Hepatocyte (in vitro differentiated cells): ENCODE results near the gene TGM2. TPM values are rescaled to one million over a fixed set of nuclear protein-coding genes. Genes with fewer than 3 reads are reported as not detected.

ENCODE experiments used
- DNase-seq: peaks from one replicate; pipeline ENCODE4 v3.0.0-alpha.2; 2016; ENCODE audit warnings: low spot score
- H2AFZ ChIP-seq: fragments of 200-600 bp; sonication (generic); 2 replicates; pipeline ENCODE4 v1.6.0; 2016; ENCODE audit warnings: antibody characterized with exemption, mild to moderate bottlenecking
- H3K27ac ChIP-seq: fragments of 200-600 bp; sonication (generic); 2 replicates; pipeline ENCODE4 v1.5.1; 2016; ENCODE audit warnings: mild to moderate bottlenecking
- H3K27me3 ChIP-seq: fragments of 200-600 bp; sonication (generic); 2 replicates; pipeline ENCODE4 v1.6.1; 2016
- H3K36me3 ChIP-seq: fragments of 200-600 bp; sonication (generic); replicated peaks from 2 replicates; pipeline ENCODE4 v1.5.1; 2016; ENCODE audit warnings: low read depth; ENCODE audit not compliant: insufficient read depth
- H3K4me1 ChIP-seq: fragments of 200-600 bp; sonication (generic); 2 replicates; pipeline ENCODE4 v1.5.1; 2016; ENCODE audit warnings: mild to moderate bottlenecking, moderate library complexity; ENCODE audit not compliant: insufficient read depth
- H3K4me2 ChIP-seq: fragments of 200-600 bp; sonication (generic); 2 replicates; pipeline ENCODE4 v1.6.0; 2016
- H3K4me3 ChIP-seq: fragments of 200-600 bp; sonication (generic); 2 replicates; pipeline ENCODE4 v1.5.1; 2016; ENCODE audit warnings: mild to moderate bottlenecking
- H3K79me2 ChIP-seq: fragments of 200-600 bp; sonication (generic); 2 replicates; pipeline ENCODE4 v1.6.0; 2017; ENCODE audit warnings: mild to moderate bottlenecking
- H3K9me2 ChIP-seq: fragments of 200-600 bp; sonication (generic); replicated peaks from 2 replicates; pipeline ENCODE4 v1.6.0; 2017; ENCODE audit warnings: mild to moderate bottlenecking; ENCODE audit not compliant: insufficient read depth
- H3K9me3 ChIP-seq: fragments of 200-600 bp; sonication (generic); 2 replicates; pipeline ENCODE4 v1.5.1; 2016; ENCODE audit warnings: low read depth, mild to moderate bottlenecking
- H4K20me1 ChIP-seq: fragments of 200-600 bp; sonication (generic); 2 replicates; pipeline ENCODE4 v1.6.0; 2016; ENCODE audit warnings: mild to moderate bottlenecking; ENCODE audit not compliant: insufficient read depth, poor library complexity, severe bottlenecking
- EZH2 ChIP-seq: fragments of 200-600 bp; sonication (generic); IDR thresholded peaks from 2 replicates; pipeline ENCODE4 v1.6.1; 2016; ENCODE audit warnings: antibody characterized with exemption, mild to moderate bottlenecking, borderline replicate concordance
- EZH2phosphoT487 ChIP-seq: fragments of 200-600 bp; sonication (generic); IDR thresholded peaks from one replicate; pipeline ENCODE4 v1.6.1; 2018; ENCODE audit warnings: antibody characterized with exemption, mild to moderate bottlenecking, low read depth, moderate library complexity; ENCODE audit not compliant: unreplicated experiment, severe bottlenecking
- WGBS: methylation state at CpG from one replicate; pipeline ENCODE4 v1.1.6; 2016; ENCODE audit warnings: low lambda C conversion rate; ENCODE audit errors: missing lambda C conversion rate; 5-methylcytosine and 5-hydroxymethylcytosine counted together
- polyA plus RNA-seq: library from polyadenylated mRNA; unstranded; fragments of >200 nt; fragmentation: Nextera tagmentation; extraction: Ambion mirVana; gene quantifications from 2 replicates; pipeline ENCODE4 v1.2.1, GENCODE V29; 2016
- total RNA-seq: library from RNA; depleted of rRNA; stranded (reverse); fragments of >200 nt; gene quantifications from 2 replicates; pipeline ENCODE4 v1.2.3, GENCODE V29; 2014
- TF ChIP-seq, protein P1 (sequence below): fragments of 200-600 bp; sonication (generic); IDR thresholded peaks from 2 replicates; pipeline ENCODE4 v1.5.1; 2016; ENCODE audit warnings: antibody characterized with exemption, mild to moderate bottlenecking; ENCODE audit not compliant: poor library complexity

TGM2 gene
- total and polyA plus RNA-seq, 2 experiments from 2014 or later = 85.8 to 133 TPM

DNA sequence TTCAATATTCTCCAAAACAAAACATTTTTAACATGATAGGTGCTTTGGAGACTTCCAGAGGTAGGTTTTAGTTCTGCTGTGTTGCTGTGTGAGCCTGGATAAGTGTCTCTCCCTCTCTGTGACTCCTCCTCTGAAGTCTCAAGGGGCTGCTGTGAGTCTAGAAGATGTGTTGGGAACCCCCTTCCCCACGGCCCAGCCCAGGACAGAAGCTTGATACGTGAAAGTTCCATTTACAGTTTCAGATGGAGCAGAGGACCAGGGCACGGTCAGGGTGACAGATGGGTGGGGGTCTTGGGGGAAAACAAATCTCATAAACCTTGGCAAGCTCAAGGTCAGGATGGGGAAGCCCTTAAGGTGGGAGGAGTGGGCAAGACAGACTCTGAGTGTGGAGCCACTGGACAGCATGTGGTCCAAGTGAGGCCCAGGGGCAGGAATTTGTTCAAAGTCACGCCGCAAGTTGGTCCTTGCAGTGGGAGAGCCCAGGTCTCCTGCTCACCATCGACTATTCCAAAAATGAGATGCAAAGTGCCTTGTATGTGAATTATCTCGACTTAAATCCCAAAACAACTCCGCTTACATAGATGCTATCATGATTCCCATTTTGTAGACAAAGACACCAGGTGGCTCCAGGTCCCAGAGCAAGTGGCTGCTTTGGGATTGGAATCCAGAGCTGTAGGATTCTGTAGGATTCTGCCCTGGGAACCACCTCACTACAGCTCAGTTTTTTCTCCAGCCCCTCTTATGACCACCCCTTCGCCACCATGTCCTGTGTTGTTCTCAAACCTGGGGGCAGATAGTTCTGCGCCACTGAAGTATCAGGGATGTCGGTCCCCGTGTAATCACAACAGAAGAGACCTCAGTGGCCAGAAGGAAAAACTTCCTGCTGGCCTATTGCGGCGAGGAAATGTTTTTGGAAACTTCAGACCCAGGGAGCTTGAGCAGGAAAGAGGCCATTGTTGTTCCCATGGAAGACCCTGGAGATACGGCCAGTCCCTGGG is 1.9 kb downstream of the TGM2 start:
- H4K20me1 ChIP-seq = no peaks in the 10 kb centered on the region
- peak overlapping the region; percentile 98 for H3K4me2 ChIP-seq
- H2AFZ ChIP-seq = no peak overlapping the region
- no peaks in the 10 kb centered on the region for H3K9me2 ChIP-seq
- TF ChIP-seq EZH2 = no peak
- no peak for TF ChIP-seq EZH2phosphoT487
- TF ChIP-seq, protein P1, sequence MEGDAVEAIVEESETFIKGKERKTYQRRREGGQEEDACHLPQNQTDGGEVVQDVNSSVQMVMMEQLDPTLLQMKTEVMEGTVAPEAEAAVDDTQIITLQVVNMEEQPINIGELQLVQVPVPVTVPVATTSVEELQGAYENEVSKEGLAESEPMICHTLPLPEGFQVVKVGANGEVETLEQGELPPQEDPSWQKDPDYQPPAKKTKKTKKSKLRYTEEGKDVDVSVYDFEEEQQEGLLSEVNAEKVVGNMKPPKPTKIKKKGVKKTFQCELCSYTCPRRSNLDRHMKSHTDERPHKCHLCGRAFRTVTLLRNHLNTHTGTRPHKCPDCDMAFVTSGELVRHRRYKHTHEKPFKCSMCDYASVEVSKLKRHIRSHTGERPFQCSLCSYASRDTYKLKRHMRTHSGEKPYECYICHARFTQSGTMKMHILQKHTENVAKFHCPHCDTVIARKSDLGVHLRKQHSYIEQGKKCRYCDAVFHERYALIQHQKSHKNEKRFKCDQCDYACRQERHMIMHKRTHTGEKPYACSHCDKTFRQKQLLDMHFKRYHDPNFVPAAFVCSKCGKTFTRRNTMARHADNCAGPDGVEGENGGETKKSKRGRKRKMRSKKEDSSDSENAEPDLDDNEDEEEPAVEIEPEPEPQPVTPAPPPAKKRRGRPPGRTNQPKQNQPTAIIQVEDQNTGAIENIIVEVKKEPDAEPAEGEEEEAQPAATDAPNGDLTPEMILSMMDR = no peak
- no peak overlapping the region for H3K27ac ChIP-seq
- no peak overlapping the region for H3K4me3 ChIP-seq
- H3K79me2 ChIP-seq = peaks cover 13% of the 10 kb centered on the region
- no peaks in the 10 kb centered on the region for H3K36me3 ChIP-seq
- WGBS = 85% methylated on average over 15 of the region's 15 CpGs
- no peak for DNase-seq
- no peaks in the 10 kb centered on the region for H3K27me3 ChIP-seq
- no peaks in the 10 kb centered on the region for H3K9me3 ChIP-seq
- H3K4me1 ChIP-seq = peaks cover 52% of the 10 kb centered on the region

DNA sequence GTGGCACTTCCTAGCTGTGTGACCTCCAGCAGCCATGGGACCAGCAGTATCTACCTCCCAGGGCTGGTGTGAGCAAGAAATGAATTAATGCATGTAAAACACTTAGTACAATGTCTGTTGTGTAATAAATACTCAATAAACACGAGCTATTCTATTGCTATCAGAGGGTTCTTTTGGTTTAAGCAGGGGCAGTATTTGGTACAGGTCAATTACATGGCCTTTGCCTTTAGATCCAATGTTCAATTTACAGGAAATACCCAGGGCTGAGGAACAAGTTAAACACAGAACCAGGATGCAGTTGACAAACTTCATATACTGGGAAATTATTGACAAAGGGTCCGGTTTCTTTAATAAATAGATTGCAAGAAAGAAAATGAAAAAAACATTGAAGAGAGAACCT is 2.9 kb downstream of the TGM2 start:
- H3K4me2 ChIP-seq = no peak overlapping the region
- no peaks in the 10 kb centered on the region for H3K27me3 ChIP-seq
- no peaks in the 10 kb centered on the region for H3K36me3 ChIP-seq
- H3K4me1 ChIP-seq = peaks cover 50% of the 10 kb centered on the region
- H3K9me3 ChIP-seq = no peaks in the 10 kb centered on the region
- no peaks in the 10 kb centered on the region for H3K9me2 ChIP-seq
- WGBS = 59% methylated on average over 2 of the region's 2 CpGs
- TF ChIP-seq, protein P1 = no peak
- no peaks in the 10 kb centered on the region for H4K20me1 ChIP-seq
- peaks cover 13% of the 10 kb centered on the region for H3K79me2 ChIP-seq
- no peak overlapping the region for H3K4me3 ChIP-seq
- H2AFZ ChIP-seq = no peak overlapping the region
- no peak for DNase-seq
- no peak overlapping the region for H3K27ac ChIP-seq

DNA sequence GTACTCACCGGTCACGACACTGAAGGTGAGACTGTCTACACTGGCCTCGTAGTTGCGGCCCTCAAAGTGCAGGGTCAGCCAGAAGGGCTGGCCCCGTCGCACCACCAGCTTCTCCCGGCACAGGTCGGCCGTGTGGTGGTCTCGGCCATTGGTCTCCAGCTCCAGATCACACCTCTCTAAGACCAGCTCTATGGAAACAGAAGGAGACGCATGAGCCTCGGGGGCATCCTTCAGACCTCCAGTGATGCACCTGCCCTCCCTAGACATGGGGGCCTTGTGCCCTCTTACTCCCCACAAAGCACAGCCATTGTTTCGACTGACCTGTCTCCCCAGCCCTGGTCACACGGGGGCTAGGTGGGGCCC is 3.7 kb downstream of the TGM2 start:
- Histone ChIP-seq H3K4me2 (no peak overlapping the region), H3K36me3 (no peaks in the 10 kb centered on the region), H3K4me3 (no peak overlapping the region), H2AFZ (no peak overlapping the region), H4K20me1 (no peaks in the 10 kb centered on the region), H3K27me3 (no peaks in the 10 kb centered on the region), H3K9me3 (no peaks in the 10 kb centered on the region), H3K9me2 (no peaks in the 10 kb centered on the region), H3K79me2 (peaks cover 13% of the 10 kb centered on the region), H3K4me1 (peaks cover 45% of the 10 kb centered on the region), H3K27ac (no peak overlapping the region)
- DNase-seq = no peak
- TF ChIP-seq, protein P1 = no peak
- TF ChIP-seq EZH2 (no peak), EZH2phosphoT487 (no peak)
- WGBS = 92% methylated on average over 9 of the region's 14 CpGs
